OCI-LY7 (cell line): Measurements from ENCODE around the gene PRKD3. TPM values are rescaled to one million over a fixed set of nuclear protein-coding genes. Genes with fewer than 3 reads are reported as not detected.

Experiments
- BruUV-seq: library from RNA; stranded (reverse); fragments of 400-500 nt; replicated peaks from 2 replicates; lab custom pipeline; 2021; lab: Mats Ljungman, UMichigan
- CTCF ChIA-PET: fragments of 300-600 bp; sonication (Branson Sonifier 250); formaldehyde crosslinking; loops from one replicate; lab custom pipeline; 2022; ENCODE audit warnings: antibody characterized with exemption; ENCODE audit not compliant: unreplicated experiment; lab: Charles Lee
- POLR2A ChIA-PET: fragments of 300-600 bp; sonication (Branson Sonifier 250); formaldehyde crosslinking; loops from one replicate; lab custom pipeline; 2022; ENCODE audit warnings: antibody characterized with exemption; lab: Charles Lee
- DNase-seq: peaks from one replicate; pipeline ENCODE4 v3.0.0-alpha.2; 2015; ENCODE audit warnings: low spot score
- H2AFZ ChIP-seq: fragments of 200-600 bp; sonication (generic), shearing (Covaris generic); 2 replicates; pipeline ENCODE4 v1.6.1; 2014; ENCODE audit warnings: mild to moderate bottlenecking, antibody characterized with exemption, low read length, moderate library complexity
- H3K27ac ChIP-seq: fragments of 200-600 bp; sonication (generic); 2 replicates; pipeline ENCODE4 v1.5.1; 2014; ENCODE audit warnings: mixed run types, low read depth, mild to moderate bottlenecking, moderate library complexity, low read length, inconsistent platforms; ENCODE audit not compliant: poor library complexity, severe bottlenecking
- H3K36me3 ChIP-seq: fragments of 200-600 bp; sonication (generic); 2 replicates; pipeline ENCODE4 v1.6.1; 2014; ENCODE audit warnings: mild to moderate bottlenecking, antibody characterized with exemption, low read length, moderate library complexity, mixed read lengths; ENCODE audit not compliant: insufficient read depth
- H3K4me1 ChIP-seq: fragments of 200-600 bp; sonication (generic); 2 replicates; pipeline ENCODE4 v1.5.1; 2014; ENCODE audit warnings: mild to moderate bottlenecking, low read length; ENCODE audit not compliant: insufficient read depth, poor library complexity, severe bottlenecking
- H3K4me2 ChIP-seq: fragments of 200-600 bp; sonication (generic); 2 replicates; pipeline ENCODE4 v1.6.1; 2014; ENCODE audit warnings: mild to moderate bottlenecking, low read length
- H3K4me3 ChIP-seq: fragments of 200-600 bp; sonication (generic); 2 replicates; pipeline ENCODE4 v1.5.1; 2014; ENCODE audit warnings: mild to moderate bottlenecking, low read depth, low read length; ENCODE audit not compliant: poor library complexity, severe bottlenecking
- H3K79me2 ChIP-seq: fragments of 200-600 bp; sonication (generic); 2 replicates; pipeline ENCODE4 v1.6.1; 2016; ENCODE audit warnings: low read depth, mild to moderate bottlenecking, low read length, moderate library complexity, mixed read lengths; ENCODE audit not compliant: insufficient read depth
- H3K9me2 ChIP-seq: fragments of 200-600 bp; sonication (generic); 2 replicates; pipeline ENCODE4 v1.6.1; 2016; ENCODE audit warnings: mild to moderate bottlenecking, low read length, mixed read lengths; ENCODE audit not compliant: insufficient read depth
- H3K9me3 ChIP-seq: fragments of 200-600 bp; sonication (generic); 2 replicates; pipeline ENCODE4 v1.6.1; 2014; ENCODE audit warnings: mild to moderate bottlenecking, mixed run types, low read length, mixed read lengths
- H4K20me1 ChIP-seq: fragments of 200-600 bp; sonication (generic); 2 replicates; pipeline ENCODE4 v1.6.1; 2014; ENCODE audit warnings: mild to moderate bottlenecking, antibody characterized with exemption, low read length, moderate library complexity, mixed read lengths; ENCODE audit not compliant: insufficient read depth
- CTCF ChIP-seq: fragments of 200-600 bp; sonication (generic); conservative IDR thresholded peaks from 2 replicates; pipeline ENCODE4 v1.5.1; 2014; ENCODE audit warnings: mild to moderate bottlenecking, antibody characterized with exemption, low read length, moderate library complexity, mixed read lengths
- EZH2phosphoT487 ChIP-seq: fragments of 200-600 bp; sonication (generic); IDR thresholded peaks from 2 replicates; pipeline ENCODE4 v1.6.1; 2018; ENCODE audit warnings: low read depth, borderline replicate concordance, mild to moderate bottlenecking, mixed run types, antibody characterized with exemption, low read length, moderate library complexity, mixed read lengths
- intact Hi-C: fragments of 100-400 bp; cut with micrococcal nuclease; formaldehyde crosslinking; loops from one replicate; pipeline ENCODE4 v1.10.0; 2022; ENCODE audit not compliant: unreplicated experiment
- total RNA-seq, 2 experiments: library from RNA; depleted of rRNA in 1 of 2; stranded (reverse); fragments of >200 nt in 1 of 2; shearing (Covaris generic) in 1 of 2; gene quantifications; 2 replicates each; pipeline ENCODE4 v1.2.3, GENCODE V29; 2014 to 2022

The PRKD3 gene
- total RNA-seq, 2 experiments from 2014 or later, result 74.3 to 174 TPM

- no TSS peak for BruUV-seq
- peaks cover 6% of the 10 kb centered on the region; the same call in 1 of the 2 replicates for H3K79me2 ChIP-seq
- DNase-seq, result no peak
- H2AFZ ChIP-seq, result no peak overlapping the region
- intact Hi-C loops, result no loop called here
- no peaks in the 10 kb centered on the region for H4K20me1 ChIP-seq
- no peaks in the 10 kb centered on the region for H3K4me1 ChIP-seq
- H3K9me3 ChIP-seq, result no peaks in the 10 kb centered on the region
- H3K9me2 ChIP-seq, result no peaks in the 10 kb centered on the region
- no peak overlapping the region for H3K4me2 ChIP-seq
- H3K36me3 ChIP-seq, result peaks cover 91% of the 10 kb centered on the region
- H3K4me3 ChIP-seq, result no peak overlapping the region
- ChIA-PET CTCF (no interaction called here), POLR2A (interaction anchor here (1.1 kb wide), 1 partner anchor 37 kb away, joined by 8 read pairs; no protein-coding TSS in a partner anchor)
- TF ChIP-seq CTCF (no peak), EZH2phosphoT487 (no peak)
- no peak overlapping the region for H3K27ac ChIP-seq
These were observed 41.4 kb downstream of the PRKD3 start for GRCh38 chr2:37283207-37283606.

GRCh38 chr2:37282746-37283145 is 41.9 kb downstream of the PRKD3 start:
- CTCF ChIA-PET, result no interaction called here
- POLR2A ChIA-PET, result interaction anchor here (1.1 kb wide), 1 partner anchor 37 kb away, joined by 8 read pairs; no protein-coding TSS in a partner anchor
- intact Hi-C loops, result no loop called here

More at GRCh38 chr2:37282746-37283145, 41.9 kb downstream of the PRKD3 start:
- peaks cover 91% of the 10 kb centered on the region for H3K36me3 ChIP-seq
- DNase-seq, result no peak
- no peaks in the 10 kb centered on the region for H3K4me1 ChIP-seq
- H2AFZ ChIP-seq, result no peak overlapping the region
- H3K4me2 ChIP-seq, result no peak overlapping the region
- H3K9me2 ChIP-seq, result no peaks in the 10 kb centered on the region
- H4K20me1 ChIP-seq, result no peaks in the 10 kb centered on the region
- H3K4me3 ChIP-seq, result no peak overlapping the region
- BruUV-seq, result no TSS peak
- H3K79me2 ChIP-seq, result peaks cover 6% of the 10 kb centered on the region; the same call in 1 of the 2 replicates
- TF ChIP-seq CTCF, result no peak
- TF ChIP-seq EZH2phosphoT487, result no peak
- H3K9me3 ChIP-seq, result no peaks in the 10 kb centered on the region
- no peak overlapping the region for H3K27ac ChIP-seq
